Thyroid gland (tissue), 4 donors: Measurements from ENCODE around the gene PPP3R1. TPM values are rescaled to one million over a fixed set of nuclear protein-coding genes. Genes with fewer than 3 reads are reported as not detected.
"Not testable (repeated sequence)": the region's sequence is repeated elsewhere in the genome, so short reads cannot be mapped to it uniquely, and the experiment has no call there.

Experiments used
- DNase-seq, 2 donors: peaks; one replicate each; pipeline ENCODE4 v3.0.0-alpha.2; 2019
- H3K27ac ChIP-seq, 3 donors: fragments of 200-600 bp; sonication (generic); 1 replicate in 2 of 3; 2 replicates in 1 of 3; pipeline ENCODE4 v1.5.1; 2016 to 2019; ENCODE audit warnings: mild to moderate bottlenecking in 1 of 3, moderate library complexity in 1 of 3
- H3K27me3 ChIP-seq: fragments of 200-600 bp; sonication (generic); one replicate; pipeline ENCODE4 v1.5.1; 2019
- H3K36me3 ChIP-seq, 2 donors: fragments of 200-600 bp; sonication (generic); one replicate each; pipeline ENCODE4 v1.5.1; 2016 to 2019
- H3K4me1 ChIP-seq, 2 donors: fragments of 200-600 bp; sonication (generic); one replicate each; pipeline ENCODE4 v1.5.1; 2017 to 2019
- H3K4me3 ChIP-seq, 3 donors: fragments of 200-600 bp; sonication (generic); replicated peaks in 1 of 3; 1 replicate in 2 of 3; 2 replicates in 1 of 3; pipeline ENCODE4 v1.5.1; 2016; ENCODE audit warnings: mild to moderate bottlenecking in 1 of 3
- H3K9me3 ChIP-seq: fragments of 200-600 bp; sonication (generic); one replicate; pipeline ENCODE4 v1.5.1; 2017
- POLR2A ChIP-seq, 2 donors: fragments of 450-650 bp; IDR thresholded peaks; one replicate each; pipeline ENCODE4 v1.6.1; 2017; ENCODE audit warnings: antibody characterized with exemption in 2 of 2, mild to moderate bottlenecking in 2 of 2, moderate library complexity in 1 of 2
- WGBS, 2 donors: methylation state at CpG; one replicate each; pipeline ENCODE4 v1.1.5; 2017; 5-methylcytosine and 5-hydroxymethylcytosine counted together
- intact Hi-C: fragments of 100-400 bp; cut with DNase I; formaldehyde crosslinking; loops from one replicate; pipeline ENCODE4 v1.15.1; 2023
- total RNA-seq, 4 donors: library from RNA; depleted of rRNA; stranded (reverse); fragments of >200 nt; gene quantifications; one replicate each; pipeline ENCODE4 v1.2.3, GENCODE V29; 2016
- TF ChIP-seq, protein P1 (sequence below), 6 experiments: fragments of 200-600 bp in 3 of 6; fragments of 450-650 bp in 3 of 6; sonication (generic) in 3 of 6; IDR thresholded peaks; one replicate each; pipeline ENCODE4 v1.5.1; 2016 to 2019; ENCODE audit warnings: antibody characterized with exemption in 6 of 6, mild to moderate bottlenecking in 2 of 6, inconsistent platforms in 1 of 6, moderate library complexity in 1 of 6

PPP3R1 gene
- total RNA-seq, 4 donors from 2014 or later = 29.4 to 35.1 (median 31.4) TPM

DNA sequence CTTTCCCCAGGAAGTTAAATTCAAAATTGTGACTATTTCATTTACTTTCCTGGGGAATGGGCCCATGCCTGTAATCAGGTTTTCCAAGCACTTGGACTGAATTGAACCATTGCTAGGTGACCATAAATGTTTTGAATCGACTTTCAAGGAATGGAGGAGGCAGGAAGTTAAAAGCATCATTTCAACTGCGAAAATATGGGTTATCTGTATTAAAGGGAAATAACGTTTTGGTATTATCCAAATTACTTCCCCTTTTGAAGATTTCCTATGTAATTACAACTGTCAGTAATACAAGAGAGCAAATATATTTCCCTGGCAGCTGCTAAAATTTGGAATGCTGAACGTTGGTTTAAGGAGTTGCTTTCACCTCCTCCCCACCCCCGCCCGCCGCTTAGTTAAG, 75.7 kb downstream of the PPP3R1 start:
- no peaks in the 10 kb centered on the region for H3K4me1 ChIP-seq
- 78 to 81% methylated on average over 7 of the region's 7 CpGs for WGBS, 2 donors
- H3K4me3 ChIP-seq = no peak overlapping the region
- intact Hi-C loops = no loop called here
- no peaks in the 10 kb centered on the region for H3K9me3 ChIP-seq
- no peak for TF ChIP-seq POLR2A (IDR thresholded peaks at IDR 0.05)
- TF ChIP-seq, protein P1, sequence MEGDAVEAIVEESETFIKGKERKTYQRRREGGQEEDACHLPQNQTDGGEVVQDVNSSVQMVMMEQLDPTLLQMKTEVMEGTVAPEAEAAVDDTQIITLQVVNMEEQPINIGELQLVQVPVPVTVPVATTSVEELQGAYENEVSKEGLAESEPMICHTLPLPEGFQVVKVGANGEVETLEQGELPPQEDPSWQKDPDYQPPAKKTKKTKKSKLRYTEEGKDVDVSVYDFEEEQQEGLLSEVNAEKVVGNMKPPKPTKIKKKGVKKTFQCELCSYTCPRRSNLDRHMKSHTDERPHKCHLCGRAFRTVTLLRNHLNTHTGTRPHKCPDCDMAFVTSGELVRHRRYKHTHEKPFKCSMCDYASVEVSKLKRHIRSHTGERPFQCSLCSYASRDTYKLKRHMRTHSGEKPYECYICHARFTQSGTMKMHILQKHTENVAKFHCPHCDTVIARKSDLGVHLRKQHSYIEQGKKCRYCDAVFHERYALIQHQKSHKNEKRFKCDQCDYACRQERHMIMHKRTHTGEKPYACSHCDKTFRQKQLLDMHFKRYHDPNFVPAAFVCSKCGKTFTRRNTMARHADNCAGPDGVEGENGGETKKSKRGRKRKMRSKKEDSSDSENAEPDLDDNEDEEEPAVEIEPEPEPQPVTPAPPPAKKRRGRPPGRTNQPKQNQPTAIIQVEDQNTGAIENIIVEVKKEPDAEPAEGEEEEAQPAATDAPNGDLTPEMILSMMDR (IDR thresholded peaks at IDR 0.05) = no peak
- no peak for DNase-seq
- H3K36me3 ChIP-seq = peaks cover 7 to 8% of the 10 kb centered on the region in 2 donors
- H3K27ac ChIP-seq = no peak overlapping the region
- no peaks in the 10 kb centered on the region for H3K27me3 ChIP-seq

DNA sequence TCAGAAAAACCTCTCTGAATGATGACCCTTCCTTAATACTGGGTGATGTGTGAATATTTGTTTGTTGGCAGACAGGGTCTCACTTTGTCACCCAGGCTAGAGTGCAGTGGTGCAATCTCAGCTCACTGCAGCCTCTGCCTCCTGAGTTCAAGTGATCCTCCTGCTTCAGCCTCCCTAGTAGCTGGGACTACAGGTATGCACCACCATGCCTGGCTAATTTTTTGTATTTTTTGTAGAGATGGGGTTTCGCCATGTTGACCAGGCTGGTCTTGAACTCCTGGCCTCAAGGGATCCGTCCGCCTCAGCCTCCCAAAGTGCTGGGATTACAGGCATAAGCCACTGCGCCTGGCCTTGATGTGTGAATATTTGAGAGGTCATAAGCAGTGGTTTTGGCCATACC, 77.1 kb downstream of the PPP3R1 start:
- DNase-seq, H3K27me3 ChIP-seq, H3K36me3 ChIP-seq, H3K4me1 ChIP-seq, intact Hi-C loops, H3K27ac ChIP-seq, H3K9me3 ChIP-seq, H3K4me3 ChIP-seq: not testable (repeated sequence)
- 97 to 100% methylated on average over 4 of the region's 4 CpGs for WGBS, 2 donors

- H3K27me3 ChIP-seq = no peaks in the 10 kb centered on the region
- peaks cover 7 to 8% of the 10 kb centered on the region in 2 donors for H3K36me3 ChIP-seq
- TF ChIP-seq, protein P1 (IDR thresholded peaks at IDR 0.05) = no peak
- no peak for TF ChIP-seq POLR2A (IDR thresholded peaks at IDR 0.05)
- no peak overlapping the region for H3K4me3 ChIP-seq
- H3K27ac ChIP-seq = no peak overlapping the region
- intact Hi-C loops = no loop called here
- H3K9me3 ChIP-seq = no peaks in the 10 kb centered on the region
- no peaks in the 10 kb centered on the region for H3K4me1 ChIP-seq
- 93 to 95% methylated on average over 8 of the region's 8 CpGs for WGBS, 2 donors
- DNase-seq = no peak
Measured at GRCh38 chr2:68172990-68173700, 79.2 kb downstream of the PPP3R1 start.

- Histone ChIP-seq H3K27ac (no peak overlapping the region), H3K4me1 (no peaks in the 10 kb centered on the region), H3K36me3 (peaks cover 7 to 8% of the 10 kb centered on the region in 2 donors), H3K9me3 (no peaks in the 10 kb centered on the region), H3K4me3 (no peak overlapping the region), H3K27me3 (no peaks in the 10 kb centered on the region)
- no peak for DNase-seq
- TF ChIP-seq, protein P1 (IDR thresholded peaks at IDR 0.05) = no peak
- no peak for TF ChIP-seq POLR2A (IDR thresholded peaks at IDR 0.05)
- WGBS, 2 donors = 90 to 93% methylated on average over 2 of the region's 2 CpGs
- intact Hi-C loops = no loop called here
Measured at GRCh38 chr2:68172521-68172920, 79.8 kb downstream of the PPP3R1 start.

DNA sequence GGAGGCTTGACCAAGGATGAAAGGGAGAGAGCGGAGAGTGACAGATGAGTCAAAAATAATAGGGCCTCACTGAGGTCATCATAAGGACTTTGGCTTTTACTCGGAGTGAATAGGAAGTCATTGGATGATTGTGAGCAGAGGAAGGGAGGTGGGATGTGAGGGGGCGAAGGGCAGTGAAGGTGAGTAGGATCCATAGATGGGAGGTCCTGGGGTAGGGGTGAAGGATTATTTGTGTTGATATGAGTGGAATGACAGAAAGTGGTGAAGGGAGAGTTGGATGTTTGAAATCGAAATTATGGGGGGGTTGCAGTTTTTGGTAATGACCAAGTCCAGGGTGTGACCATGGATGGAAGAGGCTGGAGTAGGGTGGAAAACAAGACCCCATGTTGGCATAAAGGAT, 80.6 kb downstream of the PPP3R1 start:
- Histone ChIP-seq H3K36me3 (peaks cover 8 to 13% of the 10 kb centered on the region in 2 donors), H3K9me3 (no peaks in the 10 kb centered on the region), H3K27ac (no peak overlapping the region), H3K4me1 (no peaks in the 10 kb centered on the region), H3K4me3 (no peak overlapping the region), H3K27me3 (no peaks in the 10 kb centered on the region)
- 90 to 96% methylated on average over 3 to 4 of the region's 4 CpGs for WGBS, 2 donors
- no peak for DNase-seq
- TF ChIP-seq POLR2A (IDR thresholded peaks at IDR 0.05) = no peak
- TF ChIP-seq, protein P1 (IDR thresholded peaks at IDR 0.05) = no peak
- intact Hi-C loops = no loop called here
